ENCODE data around the gene GGTA1.
"Not testable (repeated sequence)": the region's sequence is repeated elsewhere in the genome, so short reads cannot be mapped to it uniquely, and the experiment has no call there.

GGTA1 gene

DNA sequence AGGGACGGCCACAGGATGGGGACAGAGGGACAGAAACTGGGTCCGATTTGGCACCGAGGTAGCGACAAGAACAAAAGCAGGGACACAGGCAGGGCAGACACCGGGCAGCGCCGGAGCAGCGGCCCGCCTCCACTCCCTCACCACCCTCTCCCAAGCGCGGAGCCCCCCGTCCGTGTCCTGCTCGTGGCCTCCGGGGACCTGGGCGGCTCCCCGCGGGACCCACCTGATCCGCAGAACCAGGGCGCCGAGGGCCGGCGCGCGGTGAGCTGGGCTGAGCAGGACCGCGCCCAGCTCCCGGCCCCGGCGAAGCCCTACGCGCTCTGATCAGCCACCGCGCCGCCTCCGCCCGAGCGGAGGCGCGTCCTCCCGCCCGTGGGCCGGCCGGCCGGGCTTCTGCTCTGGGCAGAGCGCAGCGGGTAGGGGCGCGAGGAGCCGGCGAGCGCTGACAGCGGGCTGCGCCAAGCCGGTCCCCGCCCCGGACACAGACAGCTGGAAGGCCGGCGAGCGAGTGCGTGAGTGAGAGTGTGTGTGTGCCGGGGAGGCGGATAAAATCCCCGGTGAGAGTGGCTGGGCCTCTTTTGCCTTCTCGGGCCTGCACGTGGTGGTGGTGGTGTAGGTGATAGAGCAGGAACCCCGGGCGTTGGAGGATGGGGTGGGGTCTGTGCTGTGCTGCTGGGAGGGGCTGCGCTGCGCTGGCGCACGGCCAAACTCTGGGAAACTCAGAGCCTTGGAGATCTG, at the start of gene GGTA1:
Gene GGTA1 (minus strand): TSS at position 418 of the 738 bp plus-strand sequence. CDS start 31,922 bp downstream, outside the sequence.
- DNase-seq, result peak; percentile 29

DNA sequence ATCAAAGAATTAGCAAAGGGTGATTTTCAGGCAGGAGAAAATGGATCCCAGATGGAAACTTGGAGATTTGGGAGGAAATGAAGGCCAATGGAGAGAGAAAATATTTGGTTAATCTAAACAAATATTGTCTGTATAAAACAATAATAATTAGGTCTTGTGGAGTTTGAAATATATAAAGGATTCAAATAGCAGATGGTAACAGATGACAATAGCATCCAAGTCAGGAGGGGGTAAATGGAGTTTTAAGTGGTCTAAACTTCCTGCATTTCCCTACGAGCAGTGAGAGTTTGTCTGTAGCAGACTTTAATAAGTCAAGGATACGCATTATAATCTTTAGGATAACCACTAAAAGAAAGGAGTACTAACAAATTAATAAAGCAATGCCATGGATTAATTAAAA, 49.0 kb upstream of the GGTA1 start:
- DNase-seq, result no peak

DNA sequence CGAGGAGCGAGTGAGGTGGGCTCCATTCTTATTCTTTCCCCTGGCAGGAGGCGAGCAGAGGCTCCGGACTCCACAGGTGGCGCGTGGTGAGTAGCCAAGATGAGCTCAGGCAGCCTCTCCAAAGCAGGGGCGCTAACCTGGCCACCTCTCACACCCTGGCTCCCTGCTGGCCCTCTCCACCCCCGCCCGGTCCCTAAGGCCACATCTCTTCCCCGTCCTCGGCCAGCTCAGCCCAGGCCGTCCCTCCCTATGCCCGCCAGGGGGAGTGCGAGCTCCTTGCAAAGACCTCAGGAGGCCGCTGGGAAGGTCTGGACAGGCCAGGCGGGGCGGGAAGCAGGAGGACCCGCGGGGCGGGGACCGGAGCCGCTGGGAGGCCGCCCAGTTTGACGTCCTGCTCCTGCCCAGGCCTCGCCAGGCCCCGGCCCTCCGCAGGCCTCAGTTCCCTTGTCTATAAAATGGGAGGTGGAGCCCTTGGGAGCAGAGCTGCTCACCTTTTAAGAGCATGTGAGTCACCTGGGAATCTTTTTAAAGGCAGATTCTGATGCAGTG, 46.3 kb upstream of the GGTA1 start:
- peak; percentile 74 for DNase-seq

DNA sequence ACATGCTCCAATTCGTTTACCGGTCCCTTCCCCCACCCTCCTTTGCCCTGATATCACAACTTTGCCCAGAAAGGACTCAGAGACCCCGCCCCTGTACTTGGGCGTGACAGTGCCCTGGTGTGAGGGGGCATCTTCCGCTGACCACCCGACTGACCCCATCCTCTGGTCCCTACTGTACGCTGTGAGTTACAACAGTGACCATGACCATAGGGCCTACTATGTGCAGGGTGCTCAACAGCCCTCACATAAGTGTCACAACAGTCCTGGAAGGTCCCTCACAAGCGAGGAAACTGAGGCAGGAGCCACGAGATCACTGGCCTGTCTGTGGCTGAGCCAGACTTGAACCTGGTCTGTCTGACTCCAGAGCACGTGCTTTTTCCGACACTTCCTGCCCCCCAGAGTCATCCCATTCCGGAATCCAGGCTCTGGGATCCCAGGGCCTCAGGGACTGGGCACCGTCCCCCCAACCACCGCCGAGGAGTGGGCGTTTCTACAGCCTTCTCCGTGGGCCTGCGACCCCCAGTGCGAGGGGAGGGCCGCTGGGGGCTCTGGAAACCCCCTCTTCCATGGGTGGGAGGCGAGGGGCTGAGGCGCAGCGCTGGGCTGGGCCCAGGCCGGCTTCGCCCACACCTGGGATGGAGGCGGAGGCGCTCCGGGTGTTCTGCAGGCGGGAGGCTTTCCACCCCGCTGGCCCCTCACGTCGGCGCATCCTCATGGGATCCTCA, 45.7 kb upstream of the GGTA1 start:
- DNase-seq, result no peak

DNA sequence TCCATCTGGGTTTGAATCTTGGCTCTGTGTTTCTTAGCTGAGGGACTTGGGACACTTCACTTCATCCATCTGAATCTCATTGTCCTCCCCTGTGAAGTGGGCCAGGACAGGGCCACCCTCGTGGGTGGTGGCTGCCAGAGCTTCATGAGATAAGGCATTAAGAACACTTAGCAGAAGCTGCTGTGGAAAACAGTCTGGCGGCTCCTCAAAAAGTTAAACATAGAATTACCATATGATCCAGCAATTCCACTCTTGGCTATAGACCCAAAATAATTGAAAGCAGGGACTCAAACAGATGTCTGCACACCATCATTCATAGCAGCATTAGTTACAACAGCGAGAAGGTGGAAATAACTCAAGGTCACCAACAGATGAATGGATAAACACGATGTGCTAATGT, 42.4 kb upstream of the GGTA1 start:
- DNase-seq, result no peak

DNA sequence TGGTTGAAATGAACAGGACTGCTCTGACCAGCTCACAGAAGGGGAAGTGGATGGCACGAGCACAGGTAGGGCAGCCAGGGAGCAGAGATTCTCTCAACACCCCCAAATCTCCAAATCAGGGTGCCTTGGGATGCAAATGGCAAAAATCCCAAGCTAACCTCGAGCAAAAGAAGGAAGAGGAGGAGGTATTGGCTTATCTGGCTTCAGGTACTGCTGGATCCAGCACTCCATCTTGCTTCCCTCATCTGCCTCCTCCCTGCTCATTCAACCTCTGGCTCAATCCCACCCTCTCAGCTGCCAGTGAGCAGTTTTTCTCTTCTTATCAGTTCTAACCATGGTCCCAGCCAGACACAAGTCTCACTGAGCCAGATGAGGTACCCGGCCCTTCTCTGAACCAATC, 41.6 kb upstream of the GGTA1 start:
- DNase-seq, result no peak

DNA sequence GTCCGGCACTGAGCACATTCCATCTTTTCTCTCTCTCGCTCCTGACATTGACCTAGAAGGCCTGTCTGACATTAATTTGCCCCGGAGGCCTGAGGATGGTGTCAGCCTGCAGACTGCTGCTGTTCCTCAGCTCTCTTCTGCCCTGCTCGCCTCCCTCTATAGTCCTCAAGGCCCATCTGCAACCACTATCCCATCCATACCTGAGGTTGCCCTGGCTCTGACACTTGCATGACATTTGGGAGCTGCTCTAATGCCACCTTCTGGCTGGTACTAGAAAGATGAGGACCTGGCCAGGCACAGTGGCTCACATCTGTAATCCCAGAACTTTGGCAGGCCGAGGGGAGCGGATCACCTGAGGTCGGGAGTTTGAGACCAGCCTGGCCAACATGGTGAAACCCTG, 38.6 kb upstream of the GGTA1 start:
- no peak for DNase-seq

DNA sequence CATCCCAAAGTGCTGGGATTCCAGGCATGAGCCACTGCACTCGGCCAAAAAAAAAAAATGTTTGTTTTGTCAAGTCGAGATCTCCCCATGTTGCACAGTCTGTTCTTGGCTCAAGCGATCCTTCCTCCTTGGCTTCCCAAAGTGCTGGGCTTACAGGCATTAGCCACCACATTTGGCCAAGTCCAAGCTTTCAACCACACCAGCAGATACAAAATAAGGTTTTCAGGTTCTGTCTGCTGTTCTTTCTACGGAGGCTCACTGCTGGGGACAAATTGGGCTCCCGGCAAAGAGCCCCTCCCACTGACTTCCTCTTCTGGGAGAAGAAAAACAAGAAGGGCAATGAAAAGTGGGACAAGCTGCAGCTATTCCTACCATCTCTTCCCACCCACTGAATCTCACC, 37.6 kb upstream of the GGTA1 start:
- DNase-seq, result no peak

DNA sequence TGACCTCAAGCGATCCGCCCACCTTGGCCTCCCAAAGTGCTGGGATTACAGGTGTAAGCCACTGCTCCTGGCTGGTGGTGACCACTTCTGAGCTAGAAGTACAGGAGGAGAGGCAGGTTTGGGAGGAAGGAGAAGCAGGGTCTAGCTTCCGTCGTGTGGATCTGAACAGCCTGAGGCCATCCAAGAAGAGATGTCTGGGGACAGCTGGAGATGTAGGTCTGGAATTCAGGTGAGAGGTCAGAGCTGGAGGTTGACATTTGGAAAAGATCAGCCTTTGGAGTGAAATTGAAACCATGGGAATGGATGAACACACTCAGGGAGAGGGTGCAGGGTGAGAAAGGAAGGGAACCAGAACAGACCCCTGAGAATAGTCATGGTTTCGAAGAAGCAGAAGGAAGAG, 33.2 kb upstream of the GGTA1 start:
- DNase-seq, result no peak

DNA sequence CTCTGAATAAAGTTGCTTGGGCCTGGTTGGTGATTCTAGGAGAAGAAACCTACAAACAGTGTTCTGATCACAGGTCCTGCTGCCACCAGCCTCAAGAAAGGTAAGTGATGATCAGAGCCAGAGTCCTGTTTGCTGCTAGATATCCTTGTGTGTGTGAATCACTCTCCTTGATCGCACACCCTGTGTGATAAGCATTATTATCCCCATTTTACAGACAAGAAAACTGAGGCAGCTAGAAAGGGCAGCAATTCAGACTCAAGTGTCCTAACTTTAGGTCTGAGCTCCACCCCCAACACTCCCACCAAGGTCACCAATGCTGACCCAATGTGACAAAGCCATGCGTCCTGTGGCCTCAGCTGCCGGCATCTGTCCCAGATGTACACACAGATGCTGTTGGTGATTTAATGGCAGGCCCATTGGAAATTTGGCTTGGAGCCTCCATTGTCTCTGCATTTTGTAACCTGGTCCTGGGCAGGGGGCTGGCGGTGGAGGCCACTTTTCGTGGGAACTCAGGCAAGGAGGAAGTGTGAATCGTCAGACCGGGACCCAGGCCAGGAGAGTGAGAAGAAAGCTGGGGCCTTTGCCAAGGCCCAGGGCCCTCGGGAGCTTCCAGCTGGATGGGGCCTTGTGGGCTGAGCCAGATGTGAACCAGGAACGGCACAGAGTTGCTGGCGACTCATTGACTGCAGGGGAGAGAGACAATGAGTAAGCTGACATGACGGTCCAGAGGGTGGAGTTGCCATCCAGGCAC, 29.8 kb upstream of the GGTA1 start:
- peak; percentile 36 for DNase-seq

DNA sequence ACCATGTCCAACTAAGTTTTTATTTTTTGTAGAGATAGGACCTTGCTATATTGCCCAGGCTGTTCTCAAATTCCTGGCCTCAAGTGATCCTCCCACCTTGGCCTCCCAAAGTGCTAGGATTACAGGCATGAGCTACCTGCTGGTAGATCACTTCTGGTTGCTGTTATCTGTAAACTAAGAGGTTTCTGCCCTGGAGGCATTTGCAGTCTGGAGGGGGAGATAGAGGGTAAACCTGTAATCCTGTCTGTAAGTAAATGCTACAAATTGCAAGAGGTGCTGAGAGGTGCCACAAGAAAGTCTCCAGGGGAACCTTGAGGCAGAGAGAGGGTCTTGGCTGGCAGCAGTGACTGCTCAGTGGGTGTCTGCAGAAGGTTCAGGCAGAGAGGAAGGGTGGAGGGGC, 29.0 kb upstream of the GGTA1 start:
- no peak for DNase-seq

DNA sequence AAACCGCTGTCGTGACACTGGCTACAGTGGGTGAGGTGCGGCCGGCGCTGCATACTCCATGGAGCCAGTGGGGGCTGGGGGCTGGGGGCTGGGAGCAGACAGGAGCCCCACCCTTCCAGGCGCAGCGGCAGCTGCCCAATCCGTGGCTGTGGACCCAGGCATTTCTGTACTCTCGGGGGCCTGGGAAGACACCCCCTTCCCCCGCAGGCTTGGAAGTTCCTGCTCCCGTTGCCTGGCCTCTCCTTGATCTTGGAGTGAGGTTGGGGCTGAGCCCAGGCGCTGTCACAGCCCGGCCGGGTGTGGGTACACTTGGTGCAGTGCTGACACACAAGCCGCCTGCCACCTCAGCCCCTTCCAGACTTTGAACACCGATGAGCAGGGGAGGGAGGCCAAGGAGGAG, 27.7 kb upstream of the GGTA1 start:
- no peak for DNase-seq

DNA sequence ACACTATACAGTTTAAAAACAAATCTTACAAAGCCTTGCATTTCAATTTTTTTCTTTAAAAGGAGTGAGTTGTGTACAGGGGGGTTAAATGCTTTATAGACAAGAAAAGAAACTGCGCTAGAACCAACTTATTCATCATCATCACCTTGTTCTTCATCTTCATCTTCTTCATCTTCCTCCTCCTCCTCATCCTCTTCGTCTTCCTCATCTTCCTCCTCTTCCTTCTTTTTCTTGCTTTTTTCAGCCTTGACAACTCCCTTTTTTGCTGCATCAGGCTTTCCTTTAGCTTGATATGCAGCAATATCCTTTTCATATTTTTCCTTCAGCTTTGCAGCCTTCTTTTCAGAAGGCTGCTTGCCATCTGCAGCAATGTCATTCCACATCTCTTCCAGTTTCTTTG, 20.0 kb upstream of the GGTA1 start:
- not testable (repeated sequence) for DNase-seq

DNA sequence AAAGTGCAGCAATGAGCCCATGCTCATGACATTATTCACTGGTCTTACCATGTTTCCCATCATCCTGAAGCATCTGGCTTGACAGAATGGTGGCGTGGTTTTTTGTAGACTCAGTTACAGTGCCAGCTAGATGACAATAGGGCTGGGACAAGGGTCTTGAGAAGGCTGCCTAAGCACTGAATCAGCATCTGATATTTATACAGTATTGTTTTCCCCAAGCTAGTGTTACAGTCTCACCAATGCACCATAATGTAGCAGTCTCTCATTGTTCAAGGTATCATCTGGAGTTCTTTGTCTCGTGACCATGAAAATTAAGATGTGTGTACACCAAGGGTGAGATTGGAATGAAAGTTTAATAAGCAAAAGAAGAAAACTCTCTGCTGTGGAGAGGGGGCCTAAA, 19.0 kb upstream of the GGTA1 start:
- no peak for DNase-seq

DNA sequence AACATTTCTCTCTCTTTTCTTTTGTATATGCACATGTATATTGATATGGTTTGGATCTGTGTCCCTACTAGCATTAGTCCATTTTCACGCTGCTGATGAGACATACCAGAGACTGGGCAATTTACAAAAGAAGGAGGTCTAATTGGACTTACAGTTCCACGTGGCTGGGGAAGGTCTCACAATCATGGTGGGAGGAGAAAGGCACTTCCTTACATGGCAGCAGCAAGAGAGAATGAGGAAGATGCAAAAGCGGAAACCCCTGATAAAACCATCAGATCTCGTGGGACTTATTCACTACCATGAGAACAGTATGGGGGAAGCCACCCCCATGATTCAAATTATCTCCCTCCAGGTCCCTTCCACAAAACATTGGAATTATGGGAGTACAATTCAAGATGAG, 13.5 kb upstream of the GGTA1 start:
- not testable (repeated sequence) for DNase-seq

DNA sequence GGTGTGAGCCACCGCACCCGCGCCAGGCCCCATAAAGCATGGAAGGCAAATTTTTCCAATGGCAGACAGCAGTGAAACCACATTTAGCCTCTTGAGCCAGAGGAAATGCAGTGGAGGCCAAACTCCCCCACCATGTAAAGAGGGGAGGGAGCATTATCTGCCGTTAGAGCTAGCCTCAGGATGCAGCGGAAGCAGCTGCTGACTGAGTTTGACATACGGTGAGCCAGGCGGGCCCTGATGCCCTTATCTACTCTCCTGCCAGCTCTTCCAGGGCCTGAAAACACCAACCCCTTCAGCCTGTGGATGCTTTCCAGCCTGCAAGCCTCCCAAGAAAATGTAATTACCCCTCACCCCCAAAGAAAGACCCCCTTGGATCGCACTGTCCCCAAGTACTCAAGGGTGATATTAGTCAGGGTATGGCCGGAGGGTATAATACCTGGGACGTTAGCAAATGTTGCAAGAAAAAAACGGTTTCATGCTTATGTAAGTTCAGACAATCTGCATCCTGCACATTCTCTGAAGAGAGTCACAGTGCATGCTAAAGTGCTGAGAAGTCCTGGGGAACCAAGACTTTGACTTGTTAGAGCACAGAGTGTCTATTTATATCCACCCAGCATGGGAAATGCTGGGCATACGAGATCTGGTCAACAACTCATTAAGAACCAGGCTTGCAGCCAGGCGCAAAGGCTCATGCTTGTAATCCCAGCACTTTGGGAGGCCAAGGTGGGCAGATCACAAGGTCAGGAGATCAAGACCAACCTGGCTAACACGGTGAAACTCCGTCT, 11.3 kb upstream of the GGTA1 start:
- DNase-seq, result no peak

DNA sequence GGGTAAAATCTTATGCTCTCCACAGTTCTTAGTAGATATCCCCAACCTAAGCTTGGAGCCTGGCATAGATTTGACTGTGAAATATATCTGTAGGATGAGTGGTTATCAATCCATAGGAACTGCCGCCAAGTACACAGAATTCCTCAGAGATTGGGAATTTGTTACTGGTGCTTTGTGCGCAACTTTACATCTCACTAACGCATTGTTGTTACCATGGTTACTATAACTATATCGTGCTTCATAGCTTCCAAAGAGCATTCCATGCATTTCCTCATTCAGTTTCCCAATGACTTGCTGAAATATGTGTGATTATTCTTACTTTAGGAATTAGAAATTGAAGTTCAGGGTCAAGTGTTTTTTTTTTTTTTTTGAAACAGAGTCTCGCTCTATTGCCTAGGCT, 9.5 kb upstream of the GGTA1 start:
- DNase-seq, result no peak

DNA sequence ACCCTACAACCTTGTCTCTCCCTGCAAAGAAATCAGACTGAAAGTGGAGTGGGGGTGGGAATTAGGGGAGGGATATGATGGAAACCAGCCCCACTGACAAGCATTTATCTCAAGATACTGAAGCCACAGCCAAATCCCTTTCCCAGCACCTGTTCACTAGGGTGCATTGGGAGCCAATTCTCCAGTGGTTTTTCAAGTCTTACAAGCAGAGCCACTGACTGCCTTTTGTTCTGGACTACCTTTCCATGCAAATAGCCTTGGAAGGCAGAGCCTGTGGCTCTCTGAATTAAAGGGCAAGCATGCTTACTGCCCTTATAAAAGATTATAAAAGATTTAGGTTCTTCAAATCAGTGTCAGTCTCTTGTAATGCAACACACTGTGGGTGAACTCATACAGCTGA, 8.8 kb upstream of the GGTA1 start:
- peak; percentile 25 for DNase-seq

DNA sequence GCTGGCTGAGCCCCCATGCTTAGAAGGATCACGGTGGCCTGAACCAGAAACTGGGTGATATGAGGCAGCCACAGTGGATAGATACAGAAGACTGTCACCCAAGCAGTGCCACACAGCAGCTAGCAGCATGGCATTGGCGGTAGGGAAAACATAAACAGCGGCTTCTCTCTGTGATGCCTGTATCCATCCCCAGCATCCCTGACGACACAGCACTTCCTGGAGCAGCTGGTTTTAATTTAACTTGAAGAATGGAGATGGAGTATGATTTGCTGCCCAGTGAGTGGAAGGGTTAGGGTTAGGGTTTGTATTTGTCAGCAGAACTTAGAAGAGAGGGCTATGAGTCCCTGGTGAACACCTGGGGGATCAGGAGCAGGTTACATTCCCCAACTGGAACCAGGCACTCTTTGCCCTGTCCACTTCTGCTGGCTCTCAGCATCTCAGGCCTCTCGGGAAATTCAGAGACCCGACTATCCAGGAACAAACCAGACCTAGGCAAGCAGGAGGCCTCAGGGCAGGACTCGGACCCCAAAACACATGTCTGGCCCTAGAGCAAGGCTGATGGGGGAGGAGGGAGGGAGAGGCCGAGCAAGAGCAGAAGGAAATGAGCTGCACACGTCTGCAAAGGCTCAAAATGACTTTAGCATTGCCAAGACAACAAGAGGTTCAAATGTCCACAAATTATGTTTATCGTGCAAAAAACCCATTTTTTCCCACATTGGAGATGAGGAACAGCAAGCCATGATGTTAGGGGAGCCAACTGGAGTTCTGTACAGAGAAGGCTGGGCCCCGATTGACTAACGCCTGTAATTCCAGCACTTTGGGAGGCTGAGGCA, 6.5 kb upstream of the GGTA1 start:
- no peak for DNase-seq

DNA sequence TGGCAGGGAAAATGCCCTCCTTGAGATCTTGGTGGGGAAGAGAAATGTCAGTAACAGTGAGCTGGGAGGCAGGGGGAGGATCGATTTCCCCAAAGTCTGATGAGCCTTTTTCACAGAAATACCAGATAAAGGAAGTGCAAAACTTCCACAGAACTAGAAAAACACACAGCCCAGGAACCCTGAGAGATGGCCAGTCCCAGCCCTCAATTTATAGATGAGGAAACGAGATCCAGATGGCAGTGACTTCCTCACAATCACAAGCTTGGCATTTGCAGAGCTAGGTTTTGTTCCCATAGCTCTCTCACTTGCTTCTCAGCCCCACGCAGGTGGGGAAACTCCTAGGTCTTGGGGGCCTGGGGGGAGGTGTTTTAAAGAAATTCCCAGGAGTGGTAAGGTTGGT, 3.8 kb upstream of the GGTA1 start:
- no peak for DNase-seq

DNA sequence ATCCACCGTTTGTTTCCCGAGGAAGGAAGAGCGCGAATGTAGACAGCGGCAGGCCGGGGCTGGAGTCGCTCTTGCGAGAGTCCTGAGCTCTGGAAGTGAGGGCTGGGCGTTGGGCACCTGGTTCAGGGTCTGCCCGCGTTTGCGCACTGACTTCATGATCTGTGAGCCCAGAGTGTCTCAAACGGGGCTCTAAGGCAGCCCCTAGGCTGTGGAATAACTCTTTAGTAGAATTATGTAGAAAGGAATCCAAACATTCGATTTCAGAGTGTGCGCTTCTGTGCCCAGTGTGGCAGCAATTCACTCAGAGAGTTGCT, 478 bp upstream of the GGTA1 start:
- DNase-seq, result no peak

DNA sequence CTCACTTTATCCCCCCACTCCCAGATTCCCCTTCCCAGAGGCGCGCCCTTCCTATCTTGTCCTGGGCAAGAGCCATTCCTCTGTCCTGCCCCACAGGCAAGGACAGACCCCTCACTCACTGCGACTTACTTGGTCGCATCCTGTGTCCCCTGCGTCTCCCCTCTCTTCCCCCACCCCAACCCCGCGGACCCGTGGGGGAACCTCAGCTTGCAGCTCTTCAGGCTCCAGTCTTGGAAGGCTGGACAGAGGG, 542 bp downstream of the GGTA1 start:
- no peak for DNase-seq

Measured in DMS79 treated with DMSO at 0.1 percent for 48 hours (cell line).